WTC11 (cell line): ENCODE data around the gene PSMD1. TPM values are rescaled to one million over a fixed set of nuclear protein-coding genes. Genes with fewer than 3 reads are reported as not detected.

Experiments
- ATAC-seq: fragments of 200-7000 bp; cut with Tn5 transposase; 2 replicates; pipeline ENCODE4 v1.10.0; 2021; ENCODE audit warnings: mild to moderate bottlenecking, moderate library complexity
- CTCF ChIA-PET: fragments of 300-600 bp; sonication (Branson Sonifier 250); formaldehyde crosslinking; loops from one replicate; lab custom pipeline; 2021; ENCODE audit warnings: antibody characterized with exemption; lab: Charles Lee
- POLR2A ChIA-PET: fragments of 350-600 bp; sonication (Branson Sonifier 250); formaldehyde crosslinking; loops from one replicate; lab custom pipeline; 2021; ENCODE audit warnings: antibody characterized with exemption; lab: Charles Lee
- DNase-seq: peaks from one replicate; pipeline ENCODE4 v3.0.0; 2021; ENCODE audit warnings: low spot score
- H3K27ac Mint-ChIP-seq: 2 replicates; pipeline ENCODE4 v1.8.0; 2021; ENCODE audit warnings: mixed read lengths
- H3K27me3 Mint-ChIP-seq: 2 replicates; pipeline ENCODE4 v1.8.0; 2021; ENCODE audit warnings: low read depth, mild to moderate bottlenecking, moderate library complexity, mixed read lengths
- H3K36me3 Mint-ChIP-seq: 2 replicates; pipeline ENCODE4 v1.8.0; 2021; ENCODE audit warnings: mixed read lengths
- H3K4me1 Mint-ChIP-seq: 2 replicates; pipeline ENCODE4 v1.8.0; 2022; ENCODE audit warnings: mixed read lengths
- H3K4me3 Mint-ChIP-seq: 2 replicates; pipeline ENCODE4 v1.8.0; 2021; ENCODE audit warnings: mild to moderate bottlenecking, moderate library complexity, mixed read lengths
- H3K9me3 Mint-ChIP-seq: 2 replicates; pipeline ENCODE4 v1.8.0; 2021; ENCODE audit warnings: mixed read lengths
- AR ChIP-seq: fragments of 250-450 bp; sonication (Bioruptor Pico); IDR thresholded peaks from 2 replicates; pipeline ENCODE4 v1.9.0; 2021; ENCODE audit warnings: mild to moderate bottlenecking
- ATF6 ChIP-seq: sonication (generic); formaldehyde crosslinking; IDR thresholded peaks from 2 replicates; pipeline ENCODE4 v1.8.1; 2023; ENCODE audit warnings: mild to moderate bottlenecking, missing genetic modification reagents
- CREM ChIP-seq: sonication (generic); formaldehyde crosslinking; IDR thresholded peaks from 2 replicates; pipeline ENCODE4 v1.8.1; 2022; ENCODE audit warnings: mild to moderate bottlenecking, missing genetic modification reagents, moderate library complexity
- E2F4 ChIP-seq: sonication (generic); formaldehyde crosslinking; IDR thresholded peaks from 2 replicates; pipeline ENCODE4 v1.8.1; 2022; ENCODE audit warnings: low read depth, mild to moderate bottlenecking, moderate library complexity, missing genetic modification reagents, borderline replicate concordance
- EMX1 ChIP-seq: fragments of 250-450 bp; sonication (Bioruptor Pico); IDR thresholded peaks from 2 replicates; pipeline ENCODE4 v1.8.0; 2021; ENCODE audit warnings: mild to moderate bottlenecking
- GABPB1 ChIP-seq: sonication (generic); formaldehyde crosslinking; IDR thresholded peaks from 2 replicates; pipeline ENCODE4 v1.8.1; 2023; ENCODE audit warnings: mild to moderate bottlenecking, missing genetic modification reagents
- GTF2I ChIP-seq: fragments of 250-450 bp; sonication (Bioruptor Pico); conservative IDR thresholded peaks from 2 replicates; pipeline ENCODE4 v1.4.0; 2021; ENCODE audit warnings: mild to moderate bottlenecking
- JAZF1 ChIP-seq: fragments of 250-450 bp; sonication (Bioruptor Pico); IDR thresholded peaks from 2 replicates; pipeline ENCODE4 v1.9.0; 2021; ENCODE audit warnings: moderate library complexity, mild to moderate bottlenecking, inconsistent platforms
- JUN ChIP-seq: sonication (generic); formaldehyde crosslinking; IDR thresholded peaks from 2 replicates; pipeline ENCODE4 v1.8.0; 2023; ENCODE audit warnings: mild to moderate bottlenecking, missing genetic modification reagents
- MAX ChIP-seq: sonication (generic); formaldehyde crosslinking; IDR thresholded peaks from 2 replicates; pipeline ENCODE4 v1.8.0; 2022; ENCODE audit warnings: mild to moderate bottlenecking, missing genetic modification reagents
- MXD4 ChIP-seq: fragments of 250-450 bp; sonication (Bioruptor Pico); IDR thresholded peaks from 2 replicates; pipeline ENCODE4 v1.8.0; 2021; ENCODE audit warnings: mild to moderate bottlenecking, moderate library complexity, borderline replicate concordance
- NR1H2 ChIP-seq: sonication (generic); formaldehyde crosslinking; IDR thresholded peaks from 2 replicates; pipeline ENCODE4 v1.9.0; 2021; ENCODE audit warnings: mild to moderate bottlenecking, moderate library complexity, missing genetic modification reagents
- OVOL2 ChIP-seq: fragments of 250-450 bp; sonication (Bioruptor Pico); IDR thresholded peaks from 2 replicates; pipeline ENCODE4 v1.9.0; 2021; ENCODE audit warnings: mild to moderate bottlenecking, borderline replicate concordance
- TEAD4 ChIP-seq: sonication (generic); formaldehyde crosslinking; IDR thresholded peaks from 2 replicates; pipeline ENCODE4 v1.8.0; 2022; ENCODE audit warnings: mild to moderate bottlenecking, missing genetic modification reagents
- ZNF138 ChIP-seq: sonication (generic); formaldehyde crosslinking; conservative IDR thresholded peaks from 2 replicates; pipeline ENCODE4 v1.8.1; 2022; ENCODE audit warnings: mild to moderate bottlenecking, moderate library complexity, missing genetic modification reagents
- ZNF263 ChIP-seq: sonication (generic); formaldehyde crosslinking; IDR thresholded peaks from 2 replicates; pipeline ENCODE4 v1.8.1; 2022; ENCODE audit warnings: low read depth, mild to moderate bottlenecking, moderate library complexity, missing genetic modification reagents
- ZNF425 ChIP-seq: fragments of 250-450 bp; sonication (Bioruptor Pico); conservative IDR thresholded peaks from 2 replicates; pipeline ENCODE4 v1.9.0; 2021; ENCODE audit warnings: mild to moderate bottlenecking
- ZNF512 ChIP-seq: sonication (generic); formaldehyde crosslinking; IDR thresholded peaks from 2 replicates; pipeline ENCODE4 v1.8.1; 2022; ENCODE audit warnings: missing genetic modification reagents, borderline replicate concordance
- total RNA-seq: library from RNA; stranded (reverse); gene quantifications from 3 replicates; pipeline ENCODE4 v1.2.3, GENCODE V29; 2021

Gene PSMD1
- total RNA-seq, 1 experiment from 2014 or later: 163 TPM

- Mint-ChIP-seq H3K36me3 (peaks cover 33% of the 10 kb centered on the region), H3K27ac (peak overlapping the region; percentile 91), H3K27me3 (no peaks in the 10 kb centered on the region), H3K4me1 (peaks cover 24% of the 10 kb centered on the region), H3K4me3 (no peak overlapping the region), H3K9me3 (no peaks in the 10 kb centered on the region)
- POLR2A ChIA-PET: no interaction called here
- no peak for TF ChIP-seq ZNF138 (CRISPR knock-in tag)
- TF ChIP-seq ZNF263 (CRISPR knock-in tag): no peak
- TF ChIP-seq MXD4 (CRISPR knock-in tag): no peak
- TF ChIP-seq GABPB1 (CRISPR knock-in tag): no peak
- DNase-seq: no peak
- CTCF ChIA-PET: no interaction called here
- ATAC-seq: no peak
These were observed 105.2 kb downstream of the PSMD1 start for GRCh38 chr2:231161877-231162329.

GRCh38 chr2:231163011-231163410 is 106.3 kb downstream of the PSMD1 start:
- CTCF ChIA-PET: no interaction called here
- no peaks in the 10 kb centered on the region for H3K9me3 Mint-ChIP-seq
- peaks cover 24% of the 10 kb centered on the region for H3K4me1 Mint-ChIP-seq
- H3K27me3 Mint-ChIP-seq: no peaks in the 10 kb centered on the region
- no peak for DNase-seq
- peak overlapping the region; percentile 0; the same call in 1 of the 2 replicates for H3K4me3 Mint-ChIP-seq
- H3K36me3 Mint-ChIP-seq: peaks cover 45% of the 10 kb centered on the region
- POLR2A ChIA-PET: no interaction called here
- ATAC-seq: peak; percentile 38; the same call in 1 of the 2 replicates
- peak overlapping the region; percentile 76 for H3K27ac Mint-ChIP-seq
- TF ChIP-seq GABPB1 (CRISPR knock-in tag): no peak
- TF ChIP-seq AR (CRISPR knock-in tag): no peak

GRCh38 chr2:231163414-231164095 is 106.9 kb downstream of the PSMD1 start:
- CTCF ChIA-PET: no interaction called here
- H3K4me3 Mint-ChIP-seq: peak overlapping the region; percentile 0; the same call in 1 of the 2 replicates
- TF ChIP-seq GTF2I (no peak), EMX1 (CRISPR knock-in tag) (no peak), ZNF512 (CRISPR knock-in tag) (no peak), GABPB1 (CRISPR knock-in tag) (no peak), ATF6 (no peak), JUN (CRISPR knock-in tag) (no peak), JAZF1 (CRISPR knock-in tag) (no peak), OVOL2 (no peak), E2F4 (CRISPR knock-in tag) (no peak), NR1H2 (CRISPR knock-in tag) (no peak), ZNF425 (no peak), CREM (CRISPR knock-in tag) (no peak), TEAD4 (CRISPR knock-in tag) (no peak), MAX (CRISPR knock-in tag) (no peak)
- DNase-seq (no peak), ATAC-seq (peak; percentile 60)
- peak overlapping the region; percentile 76 for H3K27ac Mint-ChIP-seq
- POLR2A ChIA-PET: no interaction called here
- no peaks in the 10 kb centered on the region for H3K27me3 Mint-ChIP-seq
- peaks cover 24% of the 10 kb centered on the region for H3K4me1 Mint-ChIP-seq
- no peaks in the 10 kb centered on the region for H3K9me3 Mint-ChIP-seq
- peaks cover 50% of the 10 kb centered on the region for H3K36me3 Mint-ChIP-seq
